K562 (cell line): ENCODE measurements around the gene EAF2. TPM values are rescaled to one million over a fixed set of nuclear protein-coding genes. Genes with fewer than 3 reads are reported as not detected.
A peak's percentile ranks its signal among the peaks of the same experiment; 100 is the strongest.

Source experiments
- ATAC-seq: fragments of 200-7000 bp; cut with Tn5 transposase; 3 replicates; pipeline ENCODE4 v1.9.1; 2020; ENCODE audit warnings: moderate library complexity
- BruUV-seq: library from RNA; stranded (reverse); fragments of 400-500 nt; replicated peaks from 2 replicates; lab custom pipeline; 2021; lab: Mats Ljungman, UMichigan
- CTCF ChIA-PET: fragments of 300-600 bp; formaldehyde crosslinking; extraction: SDS; loops from one replicate; lab custom pipeline; 2021; ENCODE audit warnings: low intra/inter-chr PET ratio; lab: Yijun Ruan, JAX
- POLR2A ChIA-PET: fragments of 300-600, 350-650 bp; sonication (Branson Sonifier 250); formaldehyde crosslinking; extraction: SDS; loops from one replicate; lab custom pipeline; 2021; ENCODE audit warnings: antibody characterized with exemption, inconsistent platforms; lab: Yijun Ruan, JAX
- DNase-seq, 4 experiments: peaks; one replicate each; pipeline versions ENCODE4 v3.0.0 to v3.0.0-alpha.2; 2011 to 2018; ENCODE audit warnings: low spot score in 3 of 4, mixed read lengths in 3 of 4; ENCODE audit errors: extremely low read depth in 1 of 4
- FAIRE-seq: peaks from 2 replicates; lab custom pipeline; 2011; peaks lifted over from hg19 to GRCh38; lab: Jason Lieb, UNC
- H2AFZ ChIP-seq: 2 replicates; pipeline ENCODE4 v1.6.0; 2011; ENCODE audit warnings: low read depth, low read length, control low read depth, inconsistent platforms
- H3K27ac ChIP-seq: fragments of 200-600 bp; 3 replicates; pipeline ENCODE4 v1.8.0; 2011; ENCODE audit warnings: low read depth, mild to moderate bottlenecking, control low read depth, inconsistent platforms, low read length, moderate library complexity, mixed read lengths; ENCODE audit errors: extremely low read depth
- H3K27me3 ChIP-seq, 2 experiments: fragments of 300-600 bp in 1 of 2; 2 replicates in 1 of 2; 3 replicates in 1 of 2; pipeline versions ENCODE4 v1.6.0 to v1.8.0; 2011; ENCODE audit warnings: inconsistent platforms in 2 of 2, low read length in 2 of 2, mild to moderate bottlenecking in 1 of 2, mixed read lengths in 1 of 2, moderate library complexity in 1 of 2; ENCODE audit not compliant: control insufficient read depth in 2 of 2, insufficient read depth in 2 of 2
- H3K36me3 ChIP-seq: fragments of 300-600 bp; 3 replicates; pipeline ENCODE4 v1.8.0; 2011; ENCODE audit warnings: mild to moderate bottlenecking, low read length, inconsistent platforms; ENCODE audit not compliant: control insufficient read depth, insufficient read depth
- H3K4me1 ChIP-seq, 2 experiments: fragments of 200-600 bp in 1 of 2; replicated peaks in 1 of 2; 2 replicates in 1 of 2; 3 replicates in 1 of 2; pipeline versions ENCODE4 v1.5.1 to v1.8.0; 2011; ENCODE audit warnings: inconsistent platforms in 2 of 2, low read length in 2 of 2, mild to moderate bottlenecking in 1 of 2, mixed read lengths in 1 of 2, moderate library complexity in 1 of 2; ENCODE audit not compliant: control insufficient read depth in 2 of 2, insufficient read depth in 2 of 2
- H3K4me2 ChIP-seq: 2 replicates; pipeline ENCODE4 v1.6.1; 2011; ENCODE audit warnings: low read length, control low read depth, inconsistent platforms, mixed read lengths; ENCODE audit not compliant: insufficient read depth
- H3K4me3 ChIP-seq: fragments of 200-600 bp; sonication (generic), shearing (Covaris generic); 2 replicates; pipeline ENCODE4 v1.5.1; 2016; ENCODE audit warnings: control low read depth, inconsistent platforms
- H3K79me2 ChIP-seq: fragments of 200-600 bp; 3 replicates; pipeline ENCODE4 v1.8.0; 2011; ENCODE audit warnings: low read length, inconsistent platforms; ENCODE audit not compliant: control insufficient read depth, insufficient read depth
- H3K9ac ChIP-seq, 2 experiments: 2 replicates each; pipeline versions ENCODE4 v1.6.0 to v1.6.1; 2011; ENCODE audit warnings: low read depth in 2 of 2, low read length in 2 of 2, control low read depth in 1 of 2, inconsistent platforms in 1 of 2, mild to moderate bottlenecking in 1 of 2, mixed read lengths in 1 of 2; ENCODE audit not compliant: insufficient read depth in 1 of 2
- H3K9me1 ChIP-seq: one replicate; pipeline ENCODE4 v1.6.0; 2011; ENCODE audit warnings: inconsistent platforms, mild to moderate bottlenecking, low read length, moderate library complexity; ENCODE audit not compliant: control insufficient read depth, insufficient read depth
- H3K9me3 ChIP-seq: replicated peaks from 2 replicates; pipeline ENCODE4 v1.5.1; 2011; ENCODE audit warnings: low read depth, low read length, inconsistent platforms; ENCODE audit not compliant: control insufficient read depth, insufficient read depth
- H4K20me1 ChIP-seq: replicated peaks from 2 replicates; pipeline ENCODE4 v1.6.1; 2011; ENCODE audit warnings: low read length, inconsistent platforms, mixed read lengths; ENCODE audit not compliant: control insufficient read depth, insufficient read depth
- ARHGAP35 ChIP-seq: fragments of 450-650 bp; IDR thresholded peaks from 2 replicates; pipeline ENCODE4 v1.6.1; 2018; ENCODE audit not compliant: partially characterized antibody
- DMBX1 ChIP-seq: fragments of 250-450 bp; sonication (Bioruptor Pico); IDR thresholded peaks from 2 replicates; pipeline ENCODE4 v1.8.0; 2022; ENCODE audit warnings: inconsistent platforms, mild to moderate bottlenecking, moderate library complexity, borderline replicate concordance
- ETS2 ChIP-seq: IDR thresholded peaks from 2 replicates; pipeline ENCODE4 v1.6.1; 2016; ENCODE audit warnings: borderline replicate concordance, missing genetic modification characterization, mild to moderate bottlenecking, moderate library complexity, missing compliant biosample characterization; ENCODE audit not compliant: poor library complexity, severe bottlenecking
- SRSF3 ChIP-seq: fragments of 200-400 bp; formaldehyde crosslinking; IDR thresholded peaks from 2 replicates; pipeline ENCODE4 v1.6.1; 2016; ENCODE audit warnings: mild to moderate bottlenecking, low read length, moderate library complexity; ENCODE audit not compliant: insufficient read depth
- ZNF174 ChIP-seq: fragments of 250-450 bp; sonication (Bioruptor Pico); IDR thresholded peaks from 2 replicates; pipeline ENCODE4 v1.4.0; 2020; ENCODE audit warnings: mild to moderate bottlenecking
- ZNF583 ChIP-seq: fragments of 250-450 bp; sonication (Bioruptor Pico); IDR thresholded peaks from 2 replicates; pipeline ENCODE4 v1.4.0; 2020
- ZNF707 ChIP-seq: fragments of 250-450 bp; sonication (Bioruptor Pico); conservative IDR thresholded peaks from 2 replicates; pipeline ENCODE4 v1.8.0; 2022; ENCODE audit warnings: inconsistent platforms, mild to moderate bottlenecking, moderate library complexity
- WGBS: fragments of 100-300 bp; shearing (Covaris generic); methylation state at CpG from one replicate; pipeline ENCODE4 v1.1.6; 2016; ENCODE audit warnings: low coverage, mixed read lengths; ENCODE audit not compliant: insufficient coverage; ENCODE audit errors: missing lambda C conversion rate; 5-methylcytosine and 5-hydroxymethylcytosine counted together
- in situ Hi-C: fragments of 300-500 bp; cut with MboI; formaldehyde crosslinking; loops from 4 replicates; pipeline ENCODE4 v1.15.0; 2018; ENCODE audit warnings: inconsistent platforms, mixed read lengths
- intact Hi-C: fragments of 100-400 bp; cut with micrococcal nuclease; formaldehyde crosslinking; loops from 2 replicates; pipeline ENCODE4 v1.14.2; 2022
- polyA plus RNA-seq, 8 experiments: library from polyadenylated mRNA; depleted of rRNA in 4 of 8; stranded (reverse) in 5 of 8; unstranded in 3 of 8; fragments of >200 nt; fragmentation: Nextera tagmentation in 2 of 8; fragmentation: Illumina TruSeq in 1 of 8; extraction: Ambion mirVana in 2 of 8; extraction: Trizol in 1 of 8; gene quantifications; 2 replicates each; pipeline versions ENCODE4 v1.2.1 to v1.2.3, GENCODE V29; 2011 to 2014; ENCODE audit warnings: inconsistent platforms in 1 of 8, missing spikeins in 1 of 8
- total RNA-seq, 7 experiments: library from RNA; depleted of rRNA in 6 of 7; stranded (reverse); fragments of >200 nt in 6 of 7; fragmentation: Illumina TruSeq in 2 of 7; extraction: Trizol in 2 of 7; gene quantifications; 2 replicates each; pipeline versions ENCODE4 v1.2.1 to v1.2.3, GENCODE V29; 2011 to 2021; ENCODE audit warnings: low replicate concordance in 1 of 7
- TF ChIP-seq, protein P1 (sequence below): fragments of 250-450 bp; sonication (Bioruptor Pico); IDR thresholded peaks from 2 replicates; pipeline ENCODE4 v1.5.0; 2021

Gene EAF2
- total and polyA plus RNA-seq, 9 of the 15 experiments (the other 6 are each of a cell fraction or from before 2014, with no cell fraction given) = 3.8 to 17.3 (median 6.9) TPM

DNA sequence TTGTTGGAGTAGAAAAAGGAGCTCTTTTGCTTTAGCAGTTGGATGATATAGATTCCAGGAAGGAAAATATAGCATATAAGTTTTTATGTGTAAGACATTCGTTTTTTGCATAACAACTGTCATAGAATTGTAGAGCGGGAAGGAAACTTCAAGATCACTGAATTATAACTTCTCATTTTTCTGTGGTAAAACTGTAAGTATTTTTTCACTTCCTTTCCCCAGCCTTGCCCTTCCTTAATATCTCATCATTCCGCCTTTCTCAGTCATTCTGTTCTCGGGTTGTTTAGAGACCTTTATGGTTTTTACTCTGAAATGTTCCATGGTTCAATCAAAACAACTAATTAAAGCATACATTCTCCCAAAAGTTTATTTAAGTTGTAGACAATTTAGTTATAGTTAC, 1.1 kb downstream of the EAF2 start:
- BruUV-seq = no TSS peak
- TF ChIP-seq SRSF3 = no peak
- TF ChIP-seq, protein P1, sequence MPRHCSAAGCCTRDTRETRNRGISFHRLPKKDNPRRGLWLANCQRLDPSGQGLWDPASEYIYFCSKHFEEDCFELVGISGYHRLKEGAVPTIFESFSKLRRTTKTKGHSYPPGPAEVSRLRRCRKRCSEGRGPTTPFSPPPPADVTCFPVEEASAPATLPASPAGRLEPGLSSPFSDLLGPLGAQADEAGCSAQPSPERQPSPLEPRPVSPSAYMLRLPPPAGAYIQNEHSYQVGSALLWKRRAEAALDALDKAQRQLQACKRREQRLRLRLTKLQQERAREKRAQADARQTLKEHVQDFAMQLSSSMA (CRISPR knock-in tag) = no peak
- TF ChIP-seq DMBX1 (CRISPR knock-in tag) = no peak
- no peak for TF ChIP-seq ZNF583
- no peak for TF ChIP-seq ZNF707 (CRISPR knock-in tag)
- TF ChIP-seq ZNF174 = no peak
- no peak for TF ChIP-seq ARHGAP35
- TF ChIP-seq ETS2 (tag) = no peak
- TF ChIP-seq, all 486 proteins: peak for 0
- no peaks in the 10 kb centered on the region; a peak in 2 of 5 replicates for H3K4me1 ChIP-seq
- peaks cover 27% of the 10 kb centered on the region for H3K36me3 ChIP-seq
- in situ Hi-C loops (no loop called here), intact Hi-C loops (no loop called here)
- POLR2A ChIA-PET = interaction anchor here (0.6 kb wide), 2 partner anchors 492 to 1802 kb away, joined by 3 to 4 read pairs; no protein-coding TSS in a partner anchor
- FAIRE-seq (no peak), DNase-seq (no peak), ATAC-seq (no peak)
- no peaks in the 10 kb centered on the region; the same call in 1 of the 2 replicates for H3K9me3 ChIP-seq
- no peaks in the 10 kb centered on the region for H4K20me1 ChIP-seq
- CTCF ChIA-PET = no interaction called here
- peak overlapping the region; percentile 25; the same call in 1 of the 2 replicates for H3K4me2 ChIP-seq
- WGBS = 13% methylated on average over 4 of the region's 4 CpGs
- H3K79me2 ChIP-seq = peaks cover 24% of the 10 kb centered on the region
- H3K27me3 ChIP-seq = no peaks in the 10 kb centered on the region
- peak overlapping the region; percentile 61; the same call in 1 of the 2 replicates for H3K4me3 ChIP-seq
- peak overlapping the region in 1 of 2 experiments; percentile 13; a peak in 1 of 4 replicates for H3K9ac ChIP-seq
- peak overlapping the region; percentile 6; the same call in 1 of the 2 replicates for H2AFZ ChIP-seq
- no peak overlapping the region for H3K27ac ChIP-seq
- no peaks in the 10 kb centered on the region for H3K9me1 ChIP-seq
